H1 (cell line): ENCODE data around the gene ZNF135. TPM values are rescaled to one million over a fixed set of nuclear protein-coding genes. Genes with fewer than 3 reads are reported as not detected.

Experiments used
- BACH1 ChIP-seq: IDR thresholded peaks from 2 replicates; pipeline ENCODE4 v1.6.1; 2012; ENCODE audit warnings: low read length, improper control_type of control experiment
- CHD1 ChIP-seq: IDR thresholded peaks from 2 replicates; pipeline ENCODE4 v1.6.1; 2012; ENCODE audit warnings: low read depth, low read length, improper control_type of control experiment
- CTBP2 ChIP-seq: IDR thresholded peaks from 2 replicates; pipeline ENCODE4 v1.7.0; 2011; ENCODE audit warnings: borderline replicate concordance, mild to moderate bottlenecking, moderate library complexity, mixed read lengths, low read length; ENCODE audit not compliant: insufficient read depth, insufficient read length
- EP300 ChIP-seq, 2 experiments: IDR thresholded peaks; 1 replicate in 1 of 2; 2 replicates in 1 of 2; pipeline ENCODE4 v1.6.1; 2011 to 2012; ENCODE audit warnings: low read depth in 2 of 2, low read length in 2 of 2, mild to moderate bottlenecking in 2 of 2, borderline replicate concordance in 1 of 2, inconsistent platforms in 1 of 2, moderate library complexity in 1 of 2
- GTF2F1 ChIP-seq: IDR thresholded peaks from 2 replicates; pipeline ENCODE4 v1.6.1; 2012; ENCODE audit warnings: low read depth, low read length, improper control_type of control experiment, borderline replicate concordance
- KDM4A ChIP-seq: IDR thresholded peaks from one replicate; pipeline ENCODE4 v1.7.1; 2012; ENCODE audit warnings: low read depth, mild to moderate bottlenecking, moderate library complexity, low read length, inconsistent platforms; ENCODE audit not compliant: severe bottlenecking
- KDM5A ChIP-seq: fragments of 200-600 bp; IDR thresholded peaks from 2 replicates; pipeline ENCODE4 v1.7.1; 2012; ENCODE audit warnings: mild to moderate bottlenecking, low read length, inconsistent platforms, mixed read lengths
- NANOG ChIP-seq: IDR thresholded peaks from 2 replicates; pipeline ENCODE4 v1.6.1; 2011; ENCODE audit warnings: low read length, low read depth, mild to moderate bottlenecking, inconsistent platforms; ENCODE audit not compliant: insufficient read depth, poor library complexity, severe bottlenecking
- NRF1 ChIP-seq: IDR thresholded peaks from 2 replicates; pipeline ENCODE4 v1.6.1; 2011; ENCODE audit warnings: mild to moderate bottlenecking, low read depth, low read length, improper control_type of control experiment
- POLR2A ChIP-seq, 2 experiments: IDR thresholded peaks; 1 replicate in 1 of 2; 2 replicates in 1 of 2; pipeline ENCODE4 v1.6.1; 2011; ENCODE audit warnings: low read depth in 2 of 2, low read length in 2 of 2, mild to moderate bottlenecking in 2 of 2; ENCODE audit errors: control extremely low read depth in 1 of 2
- RAD21 ChIP-seq, 2 experiments: IDR thresholded peaks in 1 of 2; conservative IDR thresholded peaks in 1 of 2; 2 replicates each; pipeline ENCODE4 v1.6.1; 2011; ENCODE audit warnings: low read depth in 2 of 2, low read length in 2 of 2, improper control_type of control experiment in 1 of 2, inconsistent platforms in 1 of 2, mild to moderate bottlenecking in 1 of 2, moderate library complexity in 1 of 2
- SIRT6 ChIP-seq: IDR thresholded peaks from one replicate; pipeline ENCODE4 v1.7.1; 2012; ENCODE audit warnings: low read length, inconsistent platforms
- SIX5 ChIP-seq: IDR thresholded peaks from 2 replicates; pipeline ENCODE4 v1.6.1; 2011; ENCODE audit warnings: mild to moderate bottlenecking, low read depth, low read length
- SP1 ChIP-seq: IDR thresholded peaks from 2 replicates; pipeline ENCODE4 v1.6.1; 2011; ENCODE audit warnings: low read depth, low read length
- SP2 ChIP-seq: IDR thresholded peaks from 2 replicates; pipeline ENCODE4 v1.6.1; 2012; ENCODE audit warnings: mild to moderate bottlenecking, low read length, inconsistent platforms
- TBP ChIP-seq: IDR thresholded peaks from 2 replicates; pipeline ENCODE4 v1.6.1; 2011; ENCODE audit warnings: low read depth, low read length, improper control_type of control experiment
- YY1 ChIP-seq: IDR thresholded peaks from 2 replicates; pipeline ENCODE4 v1.6.1; 2011; ENCODE audit warnings: low read depth, mild to moderate bottlenecking, low read length
- polyA plus RNA-seq, 7 experiments: library from polyadenylated mRNA; depleted of rRNA in 3 of 7; stranded (reverse) in 5 of 7; unstranded in 2 of 7; fragments of >200 nt in 5 of 7; fragments of 200-250 nt in 2 of 7; gene quantifications; 1 replicate in 5 of 7; 2 replicates in 1 of 7; 4 replicates in 1 of 7; pipeline versions ENCODE4 v1.2.1 to v1.2.3, GENCODE V29; 2011 to 2013; ENCODE audit warnings: missing spikeins in 2 of 7, mixed read lengths in 2 of 7
- total RNA-seq: library from RNA; stranded (reverse); fragmentation: NEBNext Ultra II Directional; extraction: Animal tissue kit (Norgen Biotek cat#: 25700); gene quantifications from 2 replicates; pipeline ENCODE4 v1.2.1, GENCODE V29; 2021
- TF ChIP-seq, protein P1 (sequence below): IDR thresholded peaks from 2 replicates; pipeline ENCODE4 v1.6.1; 2012; ENCODE audit warnings: low read length, inconsistent platforms
- TF ChIP-seq, protein P2 (sequence below), 3 experiments: IDR thresholded peaks; 1 replicate in 2 of 3; 2 replicates in 1 of 3; pipeline versions ENCODE4 v1.5.1 to v1.6.1; 2011; ENCODE audit warnings: low read length in 3 of 3, mild to moderate bottlenecking in 3 of 3, inconsistent platforms in 2 of 3, low read depth in 1 of 3, moderate library complexity in 1 of 3; ENCODE audit not compliant: insufficient read depth in 1 of 3; ENCODE audit errors: control extremely low read depth in 1 of 3

ZNF135 gene
- total and polyA plus RNA-seq, 2 of the 8 experiments (the other 6 are each of a cell fraction or from before 2014, with no cell fraction given): 5.2 to 7.9 TPM

DNA sequence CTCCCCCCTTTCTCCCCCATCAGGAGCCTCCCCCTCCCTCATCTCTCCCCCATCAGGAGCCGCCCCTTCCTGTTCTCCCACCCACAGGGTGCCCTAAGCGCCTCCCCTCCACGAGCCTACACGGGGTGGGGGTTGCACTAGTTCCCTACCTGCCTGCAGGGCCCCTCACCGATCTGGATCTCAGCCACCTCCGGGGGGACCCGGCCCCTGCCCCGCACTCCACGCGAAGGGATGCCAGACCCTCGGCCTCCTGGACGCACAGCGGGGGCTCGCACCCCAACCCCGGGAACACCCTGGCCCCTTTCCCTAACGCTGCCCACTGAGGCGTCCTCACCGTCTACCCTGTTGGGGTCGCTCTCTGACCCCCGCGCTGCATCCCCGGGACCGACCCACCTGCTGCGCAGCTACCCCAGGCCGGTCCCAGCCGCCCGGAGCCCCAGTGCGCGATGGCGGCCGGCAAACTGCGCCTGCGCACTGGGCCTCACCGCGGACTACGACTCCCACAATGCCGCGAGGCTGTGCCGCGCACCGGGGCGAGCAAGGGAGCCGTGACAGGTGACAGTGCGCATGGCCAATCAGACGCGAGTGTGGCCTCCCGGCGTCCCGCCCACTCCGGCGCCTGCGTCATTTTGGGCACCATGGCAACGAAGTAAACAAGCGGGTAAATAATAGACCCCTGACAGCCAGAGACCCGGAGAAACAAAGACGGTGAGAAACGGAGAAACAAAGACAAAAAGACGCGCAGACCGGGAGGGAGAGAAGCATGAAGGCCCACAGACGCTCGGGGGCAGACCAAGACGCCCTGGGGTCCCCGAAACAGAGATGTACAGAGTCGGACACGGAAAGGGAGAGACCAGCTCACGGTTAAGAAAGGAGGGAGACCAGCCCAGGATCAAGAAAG lies 38.9 kb downstream of the ZNF135 start, which contains the start of gene ZSCAN18 (continued):
- TF ChIP-seq CTBP2: no peak
- TF ChIP-seq CHD1: peak; percentile 37; the same call in 1 of the 2 replicates
- peak; percentile 36; the same call in 1 of the 2 replicates for TF ChIP-seq SP2
- TF ChIP-seq GTF2F1: 0 out of 2 replicates have a peak, but pooled peaks have one; percentile 37
- TF ChIP-seq SIX5: peak; percentile 23; the same call in 1 of the 2 replicates
- TF ChIP-seq TBP: peak; percentile 62
- no peak; a peak in 1 of 4 replicates for TF ChIP-seq RAD21 (IDR thresholded peaks at IDR 0.05 in 1 of 2, conservative IDR thresholded peaks at IDR 0.05 in 1 of 2; ENCODE audit: low read depth in 2 of 2, low read length in 2 of 2)
- peak; percentile 46 for TF ChIP-seq KDM4A
- peak; percentile 66 for TF ChIP-seq NRF1
- TF ChIP-seq NANOG: no peak
- TF ChIP-seq SIRT6: no peak
- peak; percentile 93 for TF ChIP-seq SP1
- TF ChIP-seq EP300 (IDR thresholded peaks at IDR 0.05; ENCODE audit: borderline replicate concordance in 1 of 2, low read depth in 2 of 2, low read length in 2 of 2): peak in 1 of 2 experiments; percentile 96; a peak in 1 of 3 replicates
- TF ChIP-seq, protein P1, sequence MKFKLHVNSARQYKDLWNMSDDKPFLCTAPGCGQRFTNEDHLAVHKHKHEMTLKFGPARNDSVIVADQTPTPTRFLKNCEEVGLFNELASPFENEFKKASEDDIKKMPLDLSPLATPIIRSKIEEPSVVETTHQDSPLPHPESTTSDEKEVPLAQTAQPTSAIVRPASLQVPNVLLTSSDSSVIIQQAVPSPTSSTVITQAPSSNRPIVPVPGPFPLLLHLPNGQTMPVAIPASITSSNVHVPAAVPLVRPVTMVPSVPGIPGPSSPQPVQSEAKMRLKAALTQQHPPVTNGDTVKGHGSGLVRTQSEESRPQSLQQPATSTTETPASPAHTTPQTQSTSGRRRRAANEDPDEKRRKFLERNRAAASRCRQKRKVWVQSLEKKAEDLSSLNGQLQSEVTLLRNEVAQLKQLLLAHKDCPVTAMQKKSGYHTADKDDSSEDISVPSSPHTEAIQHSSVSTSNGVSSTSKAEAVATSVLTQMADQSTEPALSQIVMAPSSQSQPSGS: no peak
- no peak for TF ChIP-seq BACH1
- peak in 1 of 2 experiments; percentile 46; a peak in 2 of 3 replicates for TF ChIP-seq POLR2A (IDR thresholded peaks at IDR 0.05; ENCODE audit: control extremely low read depth in 1 of 2, low read depth in 2 of 2, low read length in 2 of 2)
- no peak for TF ChIP-seq KDM5A
- TF ChIP-seq YY1: peak; percentile 93
- TF ChIP-seq, protein P2, sequence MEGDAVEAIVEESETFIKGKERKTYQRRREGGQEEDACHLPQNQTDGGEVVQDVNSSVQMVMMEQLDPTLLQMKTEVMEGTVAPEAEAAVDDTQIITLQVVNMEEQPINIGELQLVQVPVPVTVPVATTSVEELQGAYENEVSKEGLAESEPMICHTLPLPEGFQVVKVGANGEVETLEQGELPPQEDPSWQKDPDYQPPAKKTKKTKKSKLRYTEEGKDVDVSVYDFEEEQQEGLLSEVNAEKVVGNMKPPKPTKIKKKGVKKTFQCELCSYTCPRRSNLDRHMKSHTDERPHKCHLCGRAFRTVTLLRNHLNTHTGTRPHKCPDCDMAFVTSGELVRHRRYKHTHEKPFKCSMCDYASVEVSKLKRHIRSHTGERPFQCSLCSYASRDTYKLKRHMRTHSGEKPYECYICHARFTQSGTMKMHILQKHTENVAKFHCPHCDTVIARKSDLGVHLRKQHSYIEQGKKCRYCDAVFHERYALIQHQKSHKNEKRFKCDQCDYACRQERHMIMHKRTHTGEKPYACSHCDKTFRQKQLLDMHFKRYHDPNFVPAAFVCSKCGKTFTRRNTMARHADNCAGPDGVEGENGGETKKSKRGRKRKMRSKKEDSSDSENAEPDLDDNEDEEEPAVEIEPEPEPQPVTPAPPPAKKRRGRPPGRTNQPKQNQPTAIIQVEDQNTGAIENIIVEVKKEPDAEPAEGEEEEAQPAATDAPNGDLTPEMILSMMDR (IDR thresholded peaks at IDR 0.05; ENCODE audit: control extremely low read depth in 1 of 3, insufficient read depth in 1 of 3, low read depth in 1 of 3, low read length in 3 of 3): no peak; a peak in 1 of 4 replicates
